CD4-positive, alpha-beta T cell treated with Interleukin-15 for 1 hour (primary cell): Measurements from ENCODE around the gene RSPRY1.
"Not testable (repeated sequence)": the region's sequence is repeated elsewhere in the genome, so short reads cannot be mapped to it uniquely, and the experiment has no call there.

ENCODE experiments used
- DNase-seq: peaks from one replicate; pipeline ENCODE4 v3.0.0-alpha.2; 2020

Gene RSPRY1

GRCh38 chr16:57257455-57258070 lies 71.4 kb downstream of the RSPRY1 start:
- no peak for DNase-seq

DNA sequence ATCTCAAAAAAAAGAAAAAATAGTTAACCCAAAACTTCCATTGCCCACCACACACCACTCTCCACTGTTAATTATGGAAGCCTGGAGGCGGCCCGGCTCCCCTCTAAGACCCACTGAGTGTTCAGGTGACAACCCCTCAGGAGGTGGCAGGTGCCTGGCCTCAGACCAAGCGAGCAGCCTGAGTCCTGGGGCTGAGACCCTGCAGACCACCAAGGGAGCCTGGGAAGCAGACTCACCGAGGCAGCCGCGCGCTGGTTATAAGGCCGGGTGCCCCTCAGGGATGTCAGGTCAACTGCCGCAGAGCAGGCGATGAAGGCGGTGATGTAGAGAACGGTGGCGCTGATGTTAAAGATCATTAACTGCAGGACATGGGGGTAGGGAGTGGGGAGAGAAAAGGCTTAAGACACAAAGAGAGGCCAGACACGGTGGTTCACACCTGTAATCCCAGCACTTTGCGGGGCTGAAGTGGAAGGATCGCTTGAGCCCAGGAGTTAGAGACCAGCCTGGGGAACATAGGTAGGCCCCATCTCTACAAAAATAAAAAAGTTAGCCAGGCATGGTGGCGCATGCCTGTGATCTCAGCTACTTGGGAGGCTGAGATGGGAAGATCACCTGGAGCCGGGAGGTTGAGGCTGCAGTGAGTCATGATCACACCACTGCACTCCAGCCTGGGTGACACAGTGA lies 72.2 kb downstream of the RSPRY1 start:
- no peak for DNase-seq

DNA sequence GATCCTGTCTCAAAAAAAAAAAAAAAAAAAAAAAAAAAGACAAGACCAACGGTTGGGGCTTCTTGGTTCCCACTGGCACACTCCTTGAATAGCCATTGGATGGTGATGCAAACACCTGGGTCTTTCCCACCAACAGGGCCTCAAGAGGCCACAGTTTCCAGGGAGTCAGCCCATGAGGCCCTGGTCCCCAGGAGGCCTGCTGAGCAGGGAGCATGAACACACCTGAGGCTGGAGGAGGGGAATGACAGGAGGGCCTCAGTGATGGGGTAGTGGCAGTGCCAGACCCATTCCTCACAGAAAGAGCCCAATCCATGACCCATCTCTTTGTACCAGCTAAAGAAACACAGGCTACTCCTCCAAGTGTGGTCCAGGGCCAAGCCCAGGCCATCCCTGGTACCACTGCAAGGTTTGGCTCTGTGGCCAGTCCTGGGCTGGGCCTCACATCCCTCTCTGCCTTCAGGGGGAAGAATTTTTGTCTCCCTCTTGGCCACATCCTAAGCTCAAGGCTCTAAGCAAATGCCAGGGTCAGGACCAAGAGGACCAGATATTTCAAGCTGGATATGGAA lies 72.9 kb downstream of the RSPRY1 start:
- no peak for DNase-seq

GRCh38 chr16:57260294-57260929 lies 74.3 kb downstream of the RSPRY1 start:
- peak; percentile 23 for DNase-seq

- DNase-seq = no peak
Observed at GRCh38 chr16:57261806-57262205, 75.7 kb downstream of the RSPRY1 start.

- DNase-seq = no peak
Observed at GRCh38 chr16:57262841-57263540, 76.9 kb downstream of the RSPRY1 start.

GRCh38 chr16:57263541-57264351 lies 77.6 kb downstream of the RSPRY1 start:
- no peak for DNase-seq

DNA sequence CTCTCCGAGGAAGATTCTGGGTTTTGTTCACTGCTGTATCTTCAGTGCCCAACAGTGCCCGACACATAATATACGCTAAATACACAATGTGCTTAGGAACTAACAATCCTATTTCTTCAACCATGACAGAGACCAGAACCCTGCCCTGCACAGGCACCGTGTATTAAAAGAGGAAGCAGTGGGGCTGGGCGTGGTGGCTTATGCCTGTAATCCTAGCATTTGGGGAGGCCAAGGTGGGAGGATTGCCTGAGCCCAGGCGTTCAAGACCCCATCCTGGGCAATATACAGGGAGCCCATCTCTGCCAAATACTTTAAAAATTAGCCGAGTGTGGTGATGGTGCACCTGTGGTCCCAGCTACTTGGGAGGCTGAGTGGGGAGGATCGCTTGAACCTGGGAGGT lies 78.3 kb downstream of the RSPRY1 start:
- no peak for DNase-seq

DNA sequence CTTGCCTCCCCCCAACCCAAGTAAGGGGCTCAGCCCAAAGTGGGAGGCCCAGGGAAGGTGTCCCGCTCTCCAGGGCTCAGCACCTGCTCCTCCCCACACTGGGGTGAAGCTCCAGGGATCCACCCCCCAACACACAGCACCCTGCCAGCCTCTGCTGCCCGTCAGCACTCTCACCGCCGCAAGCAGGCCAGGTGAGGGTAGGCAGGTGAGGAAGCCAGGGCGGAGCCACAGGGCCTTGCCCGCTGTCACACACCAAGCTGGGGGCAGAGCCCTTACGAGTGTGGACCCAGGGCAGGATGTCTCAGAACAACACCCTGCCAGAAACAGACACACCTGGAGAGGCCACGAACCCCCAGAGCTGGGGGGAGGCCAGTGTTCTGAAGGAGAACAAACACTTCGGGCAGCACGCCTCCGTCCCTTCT lies 78.8 kb downstream of the RSPRY1 start:
- DNase-seq = no peak

DNA sequence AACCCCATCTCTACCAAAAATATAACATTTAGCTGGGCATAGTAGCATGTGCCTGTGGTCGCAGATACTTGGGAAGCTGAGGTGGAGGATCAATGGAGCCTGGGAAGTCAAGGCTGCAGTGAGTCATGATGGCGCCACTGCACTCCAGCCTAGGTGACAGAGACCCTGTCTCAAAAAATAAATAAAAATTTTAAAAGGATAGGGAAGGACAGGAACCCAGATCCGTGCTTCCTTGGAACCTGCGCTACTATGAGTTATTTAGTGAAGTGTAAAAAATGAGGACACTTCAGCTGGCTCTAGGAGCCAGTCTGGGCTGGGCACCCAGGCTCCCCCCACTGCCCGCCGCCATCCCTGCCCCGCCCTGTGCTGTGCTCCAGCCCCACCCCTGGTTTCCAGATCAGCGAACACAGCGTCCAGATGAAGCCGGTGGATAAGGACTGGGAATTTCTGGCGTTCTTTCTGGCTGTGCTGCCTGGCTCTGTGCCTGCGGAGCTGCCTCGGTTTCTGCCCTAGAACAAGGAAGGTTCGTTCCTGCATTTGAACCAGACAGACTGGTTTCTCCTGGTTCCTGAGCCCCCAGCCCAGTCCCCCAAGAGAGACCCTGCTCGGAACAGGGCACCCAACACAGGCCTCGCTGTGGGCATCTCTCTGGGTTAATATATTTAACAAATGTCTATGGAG lies 79.9 kb downstream of the RSPRY1 start:
- DNase-seq = no peak

GRCh38 chr16:57266531-57267260 lies 80.6 kb downstream of the RSPRY1 start:
- peak; percentile 39 for DNase-seq

- DNase-seq = not testable (repeated sequence)
Observed at GRCh38 chr16:57267343-57267742, 81.2 kb downstream of the RSPRY1 start.

DNA sequence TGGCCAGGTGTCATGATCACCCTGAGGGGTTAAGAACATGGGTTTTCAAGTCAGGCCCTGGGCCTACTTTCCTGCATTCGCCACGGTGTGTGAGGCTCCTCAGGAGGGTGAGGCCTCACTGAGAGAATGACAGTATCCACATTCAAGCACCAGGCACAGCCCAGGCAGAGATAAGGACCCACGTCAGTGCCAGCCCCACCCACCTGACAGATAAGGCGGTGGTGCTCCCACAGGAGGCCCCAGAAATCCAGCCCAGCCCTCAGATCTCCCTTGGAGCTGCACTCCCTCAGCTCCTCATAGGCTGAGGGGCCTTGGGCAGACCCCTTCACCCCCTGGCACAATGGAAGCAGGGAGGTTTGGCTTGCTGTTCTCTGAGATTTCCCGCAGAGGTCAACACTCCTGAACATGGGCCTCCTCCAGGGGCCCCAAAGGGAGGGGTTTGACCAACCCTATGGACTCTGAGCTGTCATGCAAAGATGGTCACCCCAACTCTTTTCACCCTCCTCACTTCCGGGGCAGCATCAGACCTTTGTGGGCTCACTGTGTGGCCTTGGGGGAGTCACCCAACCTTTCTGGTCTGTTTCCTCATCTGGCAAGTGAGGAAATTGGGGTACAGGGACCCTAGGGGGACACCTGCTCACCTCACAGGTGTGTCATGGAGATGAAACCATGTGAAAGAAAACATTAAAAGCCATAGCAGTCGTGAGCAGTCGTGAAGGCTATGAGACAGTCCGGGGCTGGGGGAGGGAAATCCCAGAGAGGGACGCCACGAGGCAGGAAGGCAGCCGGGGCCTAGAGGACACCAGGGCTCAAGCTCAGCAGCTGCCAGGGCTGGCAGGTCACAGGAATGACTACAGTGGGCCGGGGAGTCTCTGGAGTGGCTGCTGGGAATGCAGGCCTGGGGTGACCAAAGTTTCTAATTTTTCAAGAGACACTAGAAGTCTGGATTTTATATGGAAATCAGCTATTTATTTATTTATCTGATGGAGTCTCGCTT lies 83.0 kb downstream of the RSPRY1 start:
- DNase-seq = no peak

DNA sequence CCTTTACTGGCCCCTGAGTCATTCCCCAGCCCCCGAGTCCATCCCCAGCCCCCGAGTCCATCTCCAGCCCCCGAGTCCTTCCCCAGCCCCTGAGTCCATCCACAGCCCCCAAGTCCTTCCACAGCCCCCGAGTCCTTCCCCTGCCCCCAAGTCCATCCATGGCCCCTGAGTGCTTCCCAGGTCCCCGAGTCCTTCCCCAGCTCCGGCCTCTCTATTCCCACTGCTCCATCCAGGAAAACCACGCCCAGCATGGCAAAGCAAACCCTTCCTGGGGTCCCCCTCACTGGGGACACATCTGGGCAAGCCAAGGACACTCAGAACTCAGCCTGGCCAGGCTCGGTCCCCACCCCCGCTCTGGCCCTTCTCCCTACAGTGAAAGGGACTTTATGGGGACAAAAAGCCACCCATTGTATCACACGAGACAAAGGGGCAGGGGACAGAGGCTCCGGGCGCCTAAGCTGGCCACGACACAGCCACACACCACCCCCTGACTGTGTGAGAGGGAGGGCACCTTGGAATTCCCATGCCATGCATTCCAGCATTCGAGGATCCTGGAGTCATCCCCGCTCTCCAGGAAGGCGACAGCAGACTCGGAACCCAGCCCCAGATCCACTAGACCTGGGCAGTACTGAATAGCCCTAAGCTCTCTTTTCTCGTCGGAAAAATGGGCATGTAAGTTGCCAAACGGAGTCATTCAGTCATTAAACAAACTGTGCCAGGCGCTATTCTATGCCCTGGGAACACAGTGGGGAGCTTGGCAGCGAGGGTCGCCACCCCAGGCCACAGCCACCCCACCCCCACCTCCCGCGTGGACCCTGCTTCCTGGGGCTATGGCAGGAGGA lies 84.3 kb downstream of the RSPRY1 start:
- DNase-seq = no peak

DNA sequence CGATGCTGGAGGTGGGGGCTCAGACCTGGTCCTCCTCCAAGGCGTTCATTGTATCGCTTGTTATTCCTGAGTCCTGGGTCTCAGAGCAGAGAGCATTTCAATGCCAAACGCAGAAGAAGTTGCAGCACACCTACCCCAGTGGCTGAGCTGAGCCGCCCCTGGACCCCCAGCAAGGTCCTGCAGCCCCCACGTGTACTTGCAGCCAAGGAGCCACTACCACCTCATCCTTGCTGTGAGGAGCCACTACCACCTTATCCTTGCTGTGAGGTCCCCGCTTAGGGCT lies 84.9 kb downstream of the RSPRY1 start:
- no peak for DNase-seq

- no peak for DNase-seq
Observed at GRCh38 chr16:57271867-57272495, 85.9 kb downstream of the RSPRY1 start.

DNA sequence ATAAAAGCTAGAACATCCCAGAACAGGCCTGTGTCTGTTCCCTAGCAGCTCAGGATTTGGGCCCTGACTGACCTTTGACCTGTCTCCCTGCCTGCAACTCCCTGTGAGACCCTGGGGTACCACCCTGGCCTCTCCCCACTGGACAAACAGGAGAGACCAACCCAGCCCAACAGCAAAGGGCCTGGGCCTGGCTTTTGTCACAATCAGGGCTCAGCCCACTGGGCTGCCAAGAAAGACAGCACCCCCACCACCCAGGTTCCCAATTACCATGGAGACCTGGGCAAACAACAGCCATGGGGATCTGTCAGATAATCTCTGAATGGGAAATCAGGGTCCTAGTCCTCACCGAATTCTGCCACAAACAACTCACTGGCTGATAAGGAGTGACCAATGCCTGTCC lies 87.2 kb downstream of the RSPRY1 start:
- DNase-seq = no peak

DNA sequence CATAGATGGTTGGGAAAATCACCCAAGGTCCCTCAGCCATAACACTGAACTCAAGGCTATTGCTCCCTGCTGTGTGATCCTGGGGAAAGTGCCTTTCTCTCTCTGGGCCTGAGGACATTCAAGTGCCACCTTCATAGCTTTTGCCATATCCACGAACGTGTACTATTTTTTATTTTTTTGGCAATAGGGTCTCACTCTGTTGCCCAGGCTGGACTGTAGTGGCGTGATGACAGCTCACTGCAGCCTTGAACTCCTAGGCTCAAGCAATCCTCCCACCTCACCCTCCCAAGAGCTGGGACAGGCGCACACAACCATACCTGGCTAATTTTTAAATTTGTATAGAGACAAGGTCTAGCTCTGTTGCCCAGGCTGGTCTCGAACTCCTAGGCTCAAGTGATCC lies 87.7 kb downstream of the RSPRY1 start:
- DNase-seq = no peak

DNA sequence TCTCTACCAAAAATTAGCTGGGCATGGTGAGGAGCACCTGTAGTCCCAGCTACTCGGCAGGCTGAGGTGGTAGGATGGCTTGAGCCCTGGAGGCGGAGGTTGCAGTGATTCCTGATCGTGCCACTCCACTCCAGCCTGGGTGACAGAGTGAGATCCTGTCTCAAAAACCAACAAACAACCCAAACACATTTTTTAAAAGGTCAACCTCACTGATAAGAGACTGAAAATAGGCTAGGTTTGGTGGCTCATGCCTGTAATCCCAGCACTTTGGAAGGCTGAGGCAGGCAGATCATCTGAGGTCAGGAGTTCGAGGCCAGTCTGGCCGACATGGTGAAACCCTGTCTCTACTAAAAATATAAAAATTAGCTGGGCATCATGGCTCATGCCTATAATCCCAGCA lies 89.8 kb downstream of the RSPRY1 start:
- DNase-seq = not testable (repeated sequence)
